A673 (cell line): Measurements from ENCODE around the gene CACNA2D1. TPM values are rescaled to one million over a fixed set of nuclear protein-coding genes. Genes with fewer than 3 reads are reported as not detected.

Source experiments
- BruUV-seq: library from RNA; stranded (reverse); fragments of 400-500 nt; replicated peaks from 2 replicates; lab custom pipeline; 2021; lab: Mats Ljungman, UMichigan
- CTCF ChIA-PET: fragments of 300-600 bp; sonication (Branson Sonifier 250); formaldehyde crosslinking; loops from one replicate; lab custom pipeline; 2022; ENCODE audit warnings: antibody characterized with exemption; lab: Charles Lee
- POLR2A ChIA-PET: fragments of 300-600 bp; sonication (Branson Sonifier 250); formaldehyde crosslinking; loops from one replicate; lab custom pipeline; 2022; ENCODE audit warnings: antibody characterized with exemption; ENCODE audit not compliant: low non-redundant PET; lab: Charles Lee
- DNase-seq: peaks from one replicate; pipeline ENCODE4 v3.0.0-alpha.2; 2015; ENCODE audit warnings: low spot score
- H3K27ac ChIP-seq: fragments of 200-600 bp; sonication (generic); 2 replicates; pipeline ENCODE4 v1.5.1; 2016; ENCODE audit warnings: mixed run types, low read depth, mild to moderate bottlenecking, mixed read lengths, antibody characterized with exemption, low read length; ENCODE audit not compliant: poor library complexity, severe bottlenecking
- H3K27me3 ChIP-seq: fragments of 200-600 bp; sonication (generic); replicated peaks from 2 replicates; pipeline ENCODE4 v1.6.1; 2017; ENCODE audit warnings: mixed run types, low read depth, mild to moderate bottlenecking, mixed read lengths, antibody characterized with exemption, low read length; ENCODE audit not compliant: insufficient read depth, poor library complexity
- H3K36me3 ChIP-seq: fragments of 200-600 bp; sonication (generic); 2 replicates; pipeline ENCODE4 v1.6.1; 2016; ENCODE audit warnings: mixed run types, mild to moderate bottlenecking, mixed read lengths, antibody characterized with exemption, low read length; ENCODE audit not compliant: insufficient read depth, poor library complexity, severe bottlenecking
- H3K4me1 ChIP-seq: fragments of 200-600 bp; sonication (generic); 2 replicates; pipeline ENCODE4 v1.6.1; 2017; ENCODE audit warnings: mixed run types, mild to moderate bottlenecking, mixed read lengths, antibody characterized with exemption, low read length; ENCODE audit not compliant: insufficient read depth, poor library complexity, severe bottlenecking
- H3K4me3 ChIP-seq: fragments of 200-600 bp; sonication (generic); 2 replicates; pipeline ENCODE4 v1.5.1; 2016; ENCODE audit warnings: low read depth, mixed run types, mild to moderate bottlenecking, mixed read lengths, low read length; ENCODE audit not compliant: poor library complexity, severe bottlenecking
- H3K9me3 ChIP-seq: fragments of 200-600 bp; sonication (generic); 2 replicates; pipeline ENCODE4 v1.6.1; 2016; ENCODE audit warnings: mixed run types, low read depth, mild to moderate bottlenecking, mixed read lengths, antibody characterized with exemption, low read length; ENCODE audit not compliant: poor library complexity, severe bottlenecking
- CTCF ChIP-seq: fragments of 300-800, 200-600 bp; sonication (generic); conservative IDR thresholded peaks from 2 replicates; pipeline ENCODE4 v1.5.1; 2017; ENCODE audit warnings: low read depth, mild to moderate bottlenecking, antibody characterized with exemption, low read length, moderate library complexity, mixed read lengths
- EZH2 ChIP-seq: fragments of 200-600 bp; sonication (generic); IDR thresholded peaks from 2 replicates; pipeline ENCODE4 v1.6.1; 2017; ENCODE audit warnings: borderline replicate concordance, low read depth, mild to moderate bottlenecking, mixed read lengths, antibody characterized with exemption, low read length; ENCODE audit not compliant: poor library complexity, severe bottlenecking
- intact Hi-C: fragments of 100-400 bp; cut with micrococcal nuclease; formaldehyde crosslinking; loops from one replicate; pipeline ENCODE4 v1.10.0; 2022; ENCODE audit not compliant: unreplicated experiment
- total RNA-seq: library from RNA; stranded (reverse); gene quantifications from 2 replicates; pipeline ENCODE4 v1.2.3, GENCODE V29; 2021

Gene CACNA2D1
- total RNA-seq, 1 experiment from 2014 or later: 49.1 TPM

DNA sequence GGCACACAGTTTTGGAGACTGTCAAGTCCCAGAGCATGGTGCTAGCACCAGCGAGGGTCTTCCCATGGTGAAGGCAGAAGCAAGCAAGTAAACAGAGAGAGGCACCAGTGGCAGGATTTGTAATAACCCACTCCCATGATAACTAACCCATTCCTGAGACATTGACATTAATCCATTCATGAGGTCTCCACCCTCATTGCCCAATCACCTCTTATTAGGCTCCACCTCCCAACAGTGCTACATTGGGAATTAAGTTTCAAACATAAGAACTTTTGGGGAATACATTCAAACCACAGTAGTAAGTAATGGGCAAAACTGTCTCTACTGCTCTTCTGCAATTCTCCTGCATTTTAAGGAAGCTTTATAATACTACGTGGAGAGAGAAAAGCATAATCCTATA lies 193.6 kb downstream of the CACNA2D1 start:
- intact Hi-C loops: loop anchor here (10.0 kb wide), 1 partner anchor 755 kb away; no protein-coding TSS in a partner anchor
- H3K9me3 ChIP-seq: no peaks in the 10 kb centered on the region
- CTCF ChIA-PET: no interaction called here
- H3K36me3 ChIP-seq: no peaks in the 10 kb centered on the region
- TF ChIP-seq CTCF (no peak), EZH2 (no peak)
- H3K27ac ChIP-seq: no peak overlapping the region
- no peak overlapping the region for H3K4me3 ChIP-seq
- no peak for DNase-seq
- peaks cover 4% of the 10 kb centered on the region for H3K4me1 ChIP-seq
- H3K27me3 ChIP-seq: no peaks in the 10 kb centered on the region
- BruUV-seq: no TSS peak
- POLR2A ChIA-PET: no interaction called here

DNA sequence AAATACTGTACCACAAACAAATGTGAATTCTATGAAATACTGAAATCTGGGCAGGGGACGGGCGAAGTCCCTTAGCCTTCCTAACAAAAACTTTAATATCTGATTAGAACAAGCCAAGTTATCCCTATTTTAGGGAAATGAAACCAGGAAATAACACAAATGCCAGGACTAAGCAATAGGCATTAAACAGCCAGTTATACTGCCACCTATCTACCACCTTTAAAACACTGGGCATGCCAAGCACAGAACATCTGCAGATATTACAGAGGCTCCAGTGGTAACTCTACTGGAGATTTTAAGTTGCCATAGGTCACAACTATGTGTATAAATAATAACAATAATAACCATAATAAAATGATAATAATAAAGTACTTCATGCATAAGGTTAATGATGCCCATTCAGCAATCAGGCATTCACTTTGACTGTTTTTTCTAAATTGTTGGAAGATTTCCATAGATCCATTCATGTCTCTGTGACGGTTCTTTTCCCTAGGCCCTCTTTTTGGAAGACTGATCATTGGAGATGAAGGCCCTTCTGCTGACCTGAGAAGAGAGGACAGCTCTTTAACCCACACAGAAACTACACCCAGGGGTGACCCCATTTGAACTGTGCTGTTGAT lies 195.7 kb downstream of the CACNA2D1 start:
- intact Hi-C loops: loop anchor here (10.0 kb wide), 1 partner anchor 753 kb away; no protein-coding TSS in a partner anchor
- no peak overlapping the region for H3K27ac ChIP-seq
- H3K9me3 ChIP-seq: no peaks in the 10 kb centered on the region
- POLR2A ChIA-PET: no interaction called here
- H3K27me3 ChIP-seq: no peaks in the 10 kb centered on the region
- H3K4me3 ChIP-seq: no peak overlapping the region
- peaks cover 11% of the 10 kb centered on the region for H3K4me1 ChIP-seq
- CTCF ChIA-PET: interaction anchor here (0.5 kb wide), 1 partner anchor 10 kb away, joined by 4 read pairs; no protein-coding TSS in a partner anchor
- TF ChIP-seq CTCF (peak; percentile 80), EZH2 (no peak)
- no peaks in the 10 kb centered on the region for H3K36me3 ChIP-seq
- DNase-seq: peak; percentile 40
- BruUV-seq: no TSS peak

DNA sequence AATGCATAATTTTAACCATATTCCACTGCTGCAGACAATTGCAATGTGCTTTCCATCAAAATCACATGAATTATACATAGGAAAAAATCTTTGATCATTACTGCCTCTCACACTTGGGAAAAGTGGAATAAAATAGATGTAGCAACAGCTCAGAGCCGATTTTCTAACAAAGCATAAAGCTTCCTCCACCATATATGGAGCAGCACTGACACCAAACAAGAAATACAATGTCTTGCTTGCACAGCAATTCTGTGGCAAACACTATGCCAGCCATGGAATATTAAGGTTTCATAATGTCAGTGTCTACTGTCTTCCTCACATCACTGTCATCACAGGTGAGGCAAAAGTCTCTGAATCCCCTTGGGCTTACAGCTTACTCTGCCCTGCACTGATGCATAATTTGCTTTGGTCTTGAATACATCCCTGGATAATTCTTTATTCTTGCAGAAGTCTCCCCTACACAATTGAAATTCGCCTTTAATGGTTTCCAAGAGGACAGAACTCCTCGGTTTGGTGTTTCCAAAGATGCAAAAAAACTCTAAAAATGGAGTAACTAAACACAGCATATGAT lies 198.5 kb downstream of the CACNA2D1 start:
- no peak for DNase-seq
- Histone ChIP-seq H3K27ac (no peak overlapping the region), H3K4me1 (peaks cover 38% of the 10 kb centered on the region), H3K27me3 (no peaks in the 10 kb centered on the region), H3K4me3 (no peak overlapping the region), H3K36me3 (no peaks in the 10 kb centered on the region), H3K9me3 (no peaks in the 10 kb centered on the region)
- TF ChIP-seq EZH2 (no peak), CTCF (no peak)
- no TSS peak for BruUV-seq
- CTCF ChIA-PET: no interaction called here
- intact Hi-C loops: loop anchor here (10.0 kb wide), 1 partner anchor 750 kb away; no protein-coding TSS in a partner anchor
- POLR2A ChIA-PET: no interaction called here
